ENCODE data around the gene NEMF.
"Not testable (repeated sequence)": the region's sequence is repeated elsewhere in the genome, so short reads cannot be mapped to it uniquely, and the experiment has no call there.

Gene NEMF

GRCh38 chr14:49852301-49853157 lies at the start of gene NEMF:
Gene NEMF (minus strand): TSS chr14:49852788. CDS start chr14:49852753, 35 bp downstream.
- peak; percentile 97 to 98 for DNase-seq

GRCh38 chr14:49900973-49901372 lies 48.4 kb upstream of the NEMF start:
- no peak for DNase-seq

GRCh38 chr14:49898485-49898884 lies 45.9 kb upstream of the NEMF start:
- no peak for DNase-seq

GRCh38 chr14:49897965-49898364 lies 45.4 kb upstream of the NEMF start:
- no peak for DNase-seq

- DNase-seq = no peak
These were observed 44.8 kb upstream of the NEMF start for GRCh38 chr14:49897414-49897813.

- no peak for DNase-seq
These were observed 44.4 kb upstream of the NEMF start for GRCh38 chr14:49896966-49897365.

- not testable (repeated sequence) for DNase-seq
These were observed 43.7 kb upstream of the NEMF start for GRCh38 chr14:49896272-49896671.

GRCh38 chr14:49895480-49895879 lies 42.9 kb upstream of the NEMF start:
- DNase-seq = peak; percentile 8 to 49

GRCh38 chr14:49894214-49895107 lies 41.9 kb upstream of the NEMF start:
- DNase-seq = not testable (repeated sequence)

GRCh38 chr14:49893309-49894213 lies 41.0 kb upstream of the NEMF start:
- DNase-seq = peak; percentile 59 to 63

- DNase-seq = peak; percentile 99
These were observed 40.2 kb upstream of the NEMF start, which contains the start of gene ARF6 for GRCh38 chr14:49892636-49893308. Gene ARF6 (plus strand): TSS chr14:49893082. CDS start chr14:49893737, 655 bp downstream.

GRCh38 chr14:49892301-49892635 lies 39.7 kb upstream of the NEMF start:
- DNase-seq = peak; percentile 72 to 81

GRCh38 chr14:49888293-49888692 lies 35.7 kb upstream of the NEMF start:
- no peak for DNase-seq

- no peak for DNase-seq
These were observed 33.9 kb upstream of the NEMF start for GRCh38 chr14:49886523-49886922.

- DNase-seq = no peak
These were observed 30.5 kb upstream of the NEMF start for GRCh38 chr14:49882826-49883694.

- no peak for DNase-seq
These were observed 28.9 kb upstream of the NEMF start for GRCh38 chr14:49881350-49882001.

- DNase-seq = no peak
These were observed 27.9 kb upstream of the NEMF start for GRCh38 chr14:49880267-49881064.

- DNase-seq = peak; percentile 43 to 75
These were observed 27.1 kb upstream of the NEMF start for GRCh38 chr14:49879646-49880204.

- DNase-seq = no peak
These were observed 24.1 kb upstream of the NEMF start for GRCh38 chr14:49876563-49877127.
